ENCODE measurements around the gene RECQL.

DNA sequence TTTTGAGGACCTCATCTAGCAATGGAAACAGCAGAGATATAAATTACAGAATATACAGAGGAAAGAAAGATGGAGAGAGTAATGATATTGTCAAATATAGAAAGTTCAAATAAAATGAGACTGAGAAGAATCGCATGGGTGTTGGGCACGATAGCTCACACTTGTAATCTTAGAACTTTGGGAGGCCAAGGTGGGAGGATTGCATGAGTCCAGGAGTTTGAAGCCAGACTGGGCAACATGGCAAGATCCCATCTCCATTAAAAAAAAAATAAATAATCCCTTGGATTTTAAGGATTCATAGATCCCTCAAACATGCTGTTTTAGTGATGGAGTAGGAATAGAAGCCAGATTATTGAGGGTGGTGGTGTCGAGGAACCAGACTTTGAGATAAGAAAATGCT, 62.1 kb downstream of the RECQL start:
- no peak for TF ChIP-seq EP300 (IDR thresholded peaks at IDR 0.05)
- TF ChIP-seq, protein P1, sequence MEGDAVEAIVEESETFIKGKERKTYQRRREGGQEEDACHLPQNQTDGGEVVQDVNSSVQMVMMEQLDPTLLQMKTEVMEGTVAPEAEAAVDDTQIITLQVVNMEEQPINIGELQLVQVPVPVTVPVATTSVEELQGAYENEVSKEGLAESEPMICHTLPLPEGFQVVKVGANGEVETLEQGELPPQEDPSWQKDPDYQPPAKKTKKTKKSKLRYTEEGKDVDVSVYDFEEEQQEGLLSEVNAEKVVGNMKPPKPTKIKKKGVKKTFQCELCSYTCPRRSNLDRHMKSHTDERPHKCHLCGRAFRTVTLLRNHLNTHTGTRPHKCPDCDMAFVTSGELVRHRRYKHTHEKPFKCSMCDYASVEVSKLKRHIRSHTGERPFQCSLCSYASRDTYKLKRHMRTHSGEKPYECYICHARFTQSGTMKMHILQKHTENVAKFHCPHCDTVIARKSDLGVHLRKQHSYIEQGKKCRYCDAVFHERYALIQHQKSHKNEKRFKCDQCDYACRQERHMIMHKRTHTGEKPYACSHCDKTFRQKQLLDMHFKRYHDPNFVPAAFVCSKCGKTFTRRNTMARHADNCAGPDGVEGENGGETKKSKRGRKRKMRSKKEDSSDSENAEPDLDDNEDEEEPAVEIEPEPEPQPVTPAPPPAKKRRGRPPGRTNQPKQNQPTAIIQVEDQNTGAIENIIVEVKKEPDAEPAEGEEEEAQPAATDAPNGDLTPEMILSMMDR (IDR thresholded peaks at IDR 0.05), result no peak
